Subcutaneous abdominal adipose tissue (tissue), 5 donors: ENCODE results near the gene ACP5.

Experiments used
- H3K27ac ChIP-seq: one replicate; pipeline ENCODE4 v1.7.0; 2013; ENCODE audit warnings: low read depth, mild to moderate bottlenecking, inconsistent platforms, low read length, moderate library complexity
- H3K27me3 ChIP-seq, 5 donors: one replicate each; pipeline ENCODE4 v1.7.0; 2013; ENCODE audit warnings: low read length in 5 of 5, inconsistent platforms in 1 of 5; ENCODE audit not compliant: control insufficient read depth in 5 of 5, insufficient read depth in 4 of 5
- H3K36me3 ChIP-seq, 5 donors: one replicate each; pipeline ENCODE4 v1.7.0; 2013; ENCODE audit warnings: low read length in 5 of 5; ENCODE audit not compliant: control insufficient read depth in 5 of 5, insufficient read depth in 5 of 5
- H3K4me1 ChIP-seq, 5 donors: one replicate each; pipeline ENCODE4 v1.7.0; 2013; ENCODE audit warnings: low read length in 5 of 5, mild to moderate bottlenecking in 3 of 5, moderate library complexity in 1 of 5; ENCODE audit not compliant: control insufficient read depth in 5 of 5, insufficient read depth in 5 of 5
- H3K4me3 ChIP-seq, 5 donors: one replicate each; pipeline ENCODE4 v1.7.0; 2013; ENCODE audit warnings: low read length in 5 of 5, low read depth in 1 of 5
- H3K9ac ChIP-seq, 5 donors: one replicate each; pipeline ENCODE4 v1.7.0; 2013; ENCODE audit warnings: low read length in 5 of 5, mild to moderate bottlenecking in 4 of 5, moderate library complexity in 3 of 5
- H3K9me3 ChIP-seq, 5 donors: one replicate each; pipeline ENCODE4 v1.7.0; 2013; ENCODE audit warnings: low read length in 5 of 5; ENCODE audit not compliant: control insufficient read depth in 5 of 5
- donor health status: healthy.
- donor health status: healthy.
- donor health status: healthy.
- donor health status: healthy.
- donor health status: healthy.

The ACP5 gene

DNA sequence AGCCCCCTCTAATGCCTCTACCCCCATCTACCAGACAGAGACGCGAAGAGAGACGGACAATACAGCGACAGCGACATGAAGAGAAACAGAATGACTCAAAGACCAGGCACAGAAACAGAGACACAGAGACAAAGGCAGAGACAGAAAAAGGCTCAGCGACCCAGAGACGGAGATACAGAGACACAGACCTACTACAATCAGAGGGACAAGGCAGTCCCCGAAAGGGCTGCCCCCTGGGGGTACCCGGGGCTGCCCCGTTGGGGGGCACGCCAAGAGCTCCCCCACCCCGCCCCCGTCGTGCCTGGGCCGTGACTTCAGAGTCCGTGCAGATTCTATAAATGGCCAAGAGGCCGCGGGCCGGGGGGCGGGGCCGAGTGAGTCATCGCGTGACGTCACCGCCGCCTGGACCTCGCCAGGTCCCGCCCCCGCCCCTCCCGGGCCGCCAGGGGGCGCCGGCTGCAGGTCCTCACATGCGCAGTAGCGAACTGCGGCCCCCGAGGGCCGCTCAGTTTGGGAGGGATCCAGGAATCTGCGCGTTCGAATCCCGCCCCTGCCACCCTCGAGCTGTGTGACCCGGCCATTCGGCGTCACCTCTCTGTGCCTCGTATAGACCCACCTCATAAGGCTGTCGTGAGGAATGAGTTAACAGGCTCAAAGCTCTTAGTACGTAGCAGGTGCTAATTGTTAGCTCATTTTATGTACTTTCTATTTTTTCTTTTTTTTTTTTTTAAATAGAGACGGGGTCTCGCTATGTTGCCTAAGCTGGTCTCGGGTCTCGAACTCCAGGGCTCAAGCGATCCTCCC, 41.5 kb downstream of the ACP5 start:
- Histone ChIP-seq H3K27me3 (peaks cover 10 to 25% (median 12%) of the 10 kb centered on the region in 5 donors), H3K4me1 (peaks cover 2 to 10% (median 9%) of the 10 kb centered on the region in 5 donors), H3K4me3 (peak overlapping the region; percentile 31 to 70 (median 62)), H3K9ac (peak overlapping the region in 4 of 5 donors; percentile 46 to 77 (median 72)), H3K9me3 (no peaks in the 10 kb centered on the region), H3K36me3 (no peaks in the 10 kb centered on the region), H3K27ac (peak overlapping the region; percentile 67)

- no peak overlapping the region for H3K9ac ChIP-seq
- no peaks in the 10 kb centered on the region for H3K36me3 ChIP-seq
- no peak overlapping the region for H3K27ac ChIP-seq
- H3K4me1 ChIP-seq: peaks cover 2 to 10% (median 9%) of the 10 kb centered on the region in 5 donors
- peaks cover 10 to 15% (median 12%) of the 10 kb centered on the region in 5 donors for H3K27me3 ChIP-seq
- H3K9me3 ChIP-seq: no peaks in the 10 kb centered on the region
- H3K4me3 ChIP-seq: no peak overlapping the region
Observed at GRCh38 chr19:11534948-11535347, 42.5 kb downstream of the ACP5 start.

DNA sequence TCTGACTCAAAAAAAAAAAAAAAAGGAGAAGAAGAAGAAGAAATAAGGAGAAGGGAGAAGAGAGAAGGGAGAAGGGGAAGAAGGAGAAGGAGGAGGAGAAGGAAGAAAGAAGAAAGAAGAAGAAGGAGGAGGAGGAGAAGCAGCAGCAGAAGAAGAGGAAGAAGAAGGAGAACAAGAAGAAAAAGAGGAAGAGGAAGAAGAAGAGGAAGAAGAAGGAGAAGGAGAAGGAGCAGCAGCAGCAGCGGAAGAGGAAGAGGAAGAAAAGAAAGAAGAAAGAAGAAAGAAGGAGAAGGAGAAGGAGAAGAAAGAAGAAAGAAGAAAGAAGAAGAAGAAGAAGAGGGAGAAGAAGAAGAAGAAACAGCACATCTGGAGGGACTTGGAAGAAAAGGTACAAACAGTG, 42.9 kb downstream of the ACP5 start:
- no peaks in the 10 kb centered on the region for H3K36me3 ChIP-seq
- H3K4me3 ChIP-seq: no peak overlapping the region
- no peak overlapping the region for H3K9ac ChIP-seq
- peaks cover 2 to 10% (median 9%) of the 10 kb centered on the region in 5 donors for H3K4me1 ChIP-seq
- H3K9me3 ChIP-seq: no peaks in the 10 kb centered on the region
- peaks cover 9 to 14% (median 12%) of the 10 kb centered on the region in 5 donors for H3K27me3 ChIP-seq
- H3K27ac ChIP-seq: no peak overlapping the region

GRCh38 chr19:11530432-11530831, 47.0 kb downstream of the ACP5 start:
- Histone ChIP-seq H3K27ac (no peak overlapping the region), H3K9me3 (no peaks in the 10 kb centered on the region), H3K27me3 (no peaks in the 10 kb centered on the region), H3K9ac (no peak overlapping the region), H3K36me3 (peaks cover 0 to under 1% (median 0%) of the 10 kb centered on the region in 5 donors), H3K4me1 (peaks cover 0 to 18% (median 17%) of the 10 kb centered on the region in 5 donors), H3K4me3 (no peak overlapping the region)

GRCh38 chr19:11528551-11529341, 48.7 kb downstream of the ACP5 start, which contains the start of gene ECSIT:
TSS of gene ECSIT (minus strand) at chr19:11529134. CDS start at chr19:11519170, 9,964 bp downstream.
- no peaks in the 10 kb centered on the region for H3K9me3 ChIP-seq
- peak within 1 kb of the TSS in 4 of 5 donors; percentile 63 to 87 (median 77) for H3K9ac ChIP-seq
- H3K4me1 ChIP-seq: peaks cover 0 to 17% (median 16%) of the 10 kb centered on the region in 5 donors
- H3K27ac ChIP-seq: peak within 1 kb of the TSS; percentile 96
- H3K36me3 ChIP-seq: peaks cover 0 to 3% (median 0%) of the 10 kb centered on the region in 5 donors
- no peaks in the 10 kb centered on the region for H3K27me3 ChIP-seq
- H3K4me3 ChIP-seq: peak within 1 kb of the TSS; percentile 77 to 92 (median 86)
